Stimulated activated CD4-positive, alpha-beta T cell treated with anti-CD3 and anti-CD28 coated beads, TNF-alpha, amount 100 ng/mL, for 1 hour (primary cell): ENCODE results near the gene CNTNAP3.
"Not testable (repeated sequence)": the region's sequence is repeated elsewhere in the genome, so short reads cannot be mapped to it uniquely, and the experiment has no call there.

ENCODE experiments used
- DNase-seq, 3 donors: peaks; one replicate each; pipeline ENCODE4 v3.0.0-alpha.2; 2020; ENCODE audit warnings: low read depth in 3 of 3, low spot score in 1 of 3

CNTNAP3 gene

DNA sequence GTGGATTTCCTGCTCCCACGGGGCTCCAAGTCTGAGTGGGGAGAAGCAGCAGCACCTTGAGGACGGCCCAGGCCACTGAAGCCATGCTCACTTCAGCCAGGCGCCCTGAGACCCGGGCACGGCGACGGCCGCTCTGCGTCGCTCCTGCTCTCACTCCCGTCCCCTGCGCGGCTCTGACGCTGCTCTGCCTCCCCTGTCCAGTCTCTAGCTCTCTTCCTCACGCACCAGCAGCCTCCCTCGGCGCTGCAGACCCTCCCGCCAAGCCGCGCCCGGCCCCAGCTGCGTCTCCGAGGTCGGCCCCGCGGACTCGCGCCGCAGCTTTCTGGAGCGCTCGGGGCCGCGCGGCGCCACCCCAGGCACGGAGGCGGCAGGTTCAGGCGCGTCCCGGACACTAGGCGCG, at the start of gene CNTNAP3:
Gene CNTNAP3, minus strand, starts transcription at position 188 of the 400 bp plus-strand sequence. Its CDS starts 103 bp downstream, at position 85.
- DNase-seq, result not testable (repeated sequence)

- DNase-seq, result not testable (repeated sequence)
Observed at GRCh38 chr9:39279995-39280394, 8.0 kb downstream of the CNTNAP3 start.

GRCh38 chr9:39242513-39242912, 45.5 kb downstream of the CNTNAP3 start:
- not testable (repeated sequence) for DNase-seq

- not testable (repeated sequence) for DNase-seq
Observed at GRCh38 chr9:39232130-39232991, 55.6 kb downstream of the CNTNAP3 start.

DNA sequence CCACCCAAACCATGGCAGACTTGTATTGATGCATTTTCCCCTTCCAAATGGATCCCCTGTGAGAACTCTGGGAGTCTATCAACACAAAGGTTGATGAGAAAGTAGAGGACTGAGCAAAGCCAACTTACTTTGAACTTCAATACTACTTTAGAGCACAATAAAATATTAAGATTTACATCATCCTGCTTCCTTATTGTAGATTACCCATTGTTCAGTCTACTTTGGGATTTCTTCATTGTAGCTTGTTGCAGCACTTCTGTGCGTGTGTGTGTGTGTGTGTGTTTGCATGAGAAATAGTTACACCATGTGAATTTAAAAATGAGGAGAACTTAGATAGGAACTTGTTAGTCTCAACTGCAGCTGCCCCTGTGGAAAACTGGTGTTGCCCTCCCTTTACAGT, 72.0 kb downstream of the CNTNAP3 start:
- not testable (repeated sequence) for DNase-seq

GRCh38 chr9:39209773-39210172, 78.2 kb downstream of the CNTNAP3 start:
- DNase-seq, result not testable (repeated sequence)

GRCh38 chr9:39206643-39207042, 81.3 kb downstream of the CNTNAP3 start:
- DNase-seq, result not testable (repeated sequence)

- DNase-seq, result not testable (repeated sequence)
Observed at GRCh38 chr9:39205842-39206241, 82.1 kb downstream of the CNTNAP3 start.

GRCh38 chr9:39200412-39200811, 87.6 kb downstream of the CNTNAP3 start:
- DNase-seq, result not testable (repeated sequence)

GRCh38 chr9:39198000-39198709, 89.8 kb downstream of the CNTNAP3 start:
- DNase-seq, result not testable (repeated sequence)

- DNase-seq, result not testable (repeated sequence)
Observed at GRCh38 chr9:39171370-39171769, 116.6 kb downstream of the CNTNAP3 start.

- not testable (repeated sequence) for DNase-seq
Observed at GRCh38 chr9:39157714-39158113, 130.3 kb downstream of the CNTNAP3 start.

GRCh38 chr9:39132826-39133552, 155.0 kb downstream of the CNTNAP3 start:
- DNase-seq, result not testable (repeated sequence)

DNA sequence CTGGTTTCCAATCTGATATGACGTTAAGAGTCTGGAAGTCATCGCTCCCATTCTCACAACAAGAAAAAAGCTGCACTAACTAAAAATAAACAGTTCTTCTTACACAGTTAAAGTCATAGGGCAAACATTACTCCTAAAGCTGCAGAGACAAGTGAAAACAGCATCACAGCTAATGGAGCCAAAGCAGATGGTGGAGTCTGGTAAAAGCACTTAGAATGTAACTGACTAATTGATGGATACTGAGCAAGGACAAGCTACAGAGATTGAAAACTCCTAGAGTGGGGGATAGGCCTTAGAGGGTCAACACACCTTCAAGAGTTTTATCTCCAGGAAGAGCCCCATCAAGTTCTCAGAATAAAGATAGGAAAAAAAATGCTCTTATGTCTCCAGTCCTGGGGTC, 166.6 kb downstream of the CNTNAP3 start:
- not testable (repeated sequence) for DNase-seq

- DNase-seq, result not testable (repeated sequence)
Observed at GRCh38 chr9:39111746-39112145, 176.2 kb downstream of the CNTNAP3 start.

DNA sequence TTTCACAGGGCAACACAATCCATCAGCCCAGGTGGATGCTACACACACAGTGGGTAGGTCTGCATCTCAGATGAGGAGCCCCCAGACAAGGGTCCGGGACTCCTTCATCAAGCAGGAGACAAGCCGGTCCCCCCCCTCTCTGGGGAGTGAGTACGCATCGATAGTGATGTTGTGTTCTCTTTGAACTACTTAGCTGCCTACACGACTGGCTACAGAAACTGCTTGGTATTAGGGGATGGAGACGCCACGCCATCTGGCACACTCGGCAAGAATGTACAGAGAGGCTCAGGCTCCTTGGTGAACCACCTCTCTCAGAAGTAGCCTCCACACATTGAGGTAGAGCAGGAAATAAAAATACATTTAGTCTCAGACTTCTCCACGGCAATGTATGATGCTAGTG, 179.8 kb downstream of the CNTNAP3 start:
- no peak for DNase-seq

DNA sequence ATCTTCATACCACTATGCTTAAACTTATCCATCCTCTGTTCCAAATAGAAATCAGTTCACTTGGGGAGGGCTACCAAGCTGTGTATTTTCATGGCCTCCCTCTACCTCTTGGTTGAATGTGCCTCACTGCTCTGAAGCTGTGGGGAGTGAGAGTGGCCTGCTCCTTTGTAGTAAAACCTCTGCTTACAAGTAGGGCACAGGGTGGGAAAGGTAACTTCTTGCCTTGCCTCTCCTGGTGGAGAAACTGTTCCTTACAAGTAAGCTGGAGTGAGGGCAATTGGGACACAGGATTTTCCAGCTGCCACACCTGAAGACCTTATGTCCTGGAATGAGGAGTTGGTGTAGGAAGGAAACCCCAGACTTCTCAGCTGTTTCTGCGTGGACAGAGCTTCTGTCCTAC, 190.8 kb downstream of the CNTNAP3 start:
- not testable (repeated sequence) for DNase-seq

- not testable (repeated sequence) for DNase-seq
Observed at GRCh38 chr9:39085311-39085710, 202.7 kb downstream of the CNTNAP3 start.

- DNase-seq, result not testable (repeated sequence)
Observed at GRCh38 chr9:39082574-39082973, 205.4 kb downstream of the CNTNAP3 start.

- DNase-seq, result not testable (repeated sequence)
Observed at GRCh38 chr9:39080081-39080480, 207.9 kb downstream of the CNTNAP3 start.

GRCh38 chr9:39078621-39079256, 209.2 kb downstream of the CNTNAP3 start:
- DNase-seq, result not testable (repeated sequence)
